Endothelial cell of umbilical vein (primary cell): ENCODE measurements around the gene PINK1.

Source experiments
- CTCF ChIP-seq, 2 donors: IDR thresholded peaks; 1 replicate in 1 of 2; 2 replicates in 1 of 2; pipeline ENCODE4 v1.5.1; 2011; ENCODE audit warnings: low read length in 2 of 2, mild to moderate bottlenecking in 2 of 2, moderate library complexity in 2 of 2, control low read depth in 1 of 2, inconsistent platforms in 1 of 2, low read depth in 1 of 2; ENCODE audit not compliant: insufficient read depth in 1 of 2; ENCODE audit errors: extremely low read depth in 1 of 2
- FOS ChIP-seq: IDR thresholded peaks from 2 replicates; pipeline ENCODE4 v1.6.1; 2011; ENCODE audit warnings: mild to moderate bottlenecking, low read length, moderate library complexity, borderline replicate concordance; ENCODE audit not compliant: insufficient read depth
- MAX ChIP-seq: IDR thresholded peaks from 2 replicates; pipeline ENCODE4 v1.6.1; 2011; ENCODE audit not compliant: insufficient read depth, insufficient read length
- MYC ChIP-seq: IDR thresholded peaks from one replicate; pipeline ENCODE4 v1.6.1; 2011; ENCODE audit warnings: mild to moderate bottlenecking, low read depth, low read length
- POLR2A ChIP-seq: IDR thresholded peaks from 2 replicates; pipeline ENCODE4 v1.6.1; 2012; ENCODE audit warnings: low read depth, mild to moderate bottlenecking, control low read depth, low read length
- POLR2AphosphoS5 ChIP-seq: IDR thresholded peaks from 2 replicates; pipeline ENCODE4 v1.6.1; 2012; ENCODE audit warnings: low read depth, mild to moderate bottlenecking, control low read depth, low read length, moderate library complexity; ENCODE audit not compliant: insufficient read depth

DNA sequence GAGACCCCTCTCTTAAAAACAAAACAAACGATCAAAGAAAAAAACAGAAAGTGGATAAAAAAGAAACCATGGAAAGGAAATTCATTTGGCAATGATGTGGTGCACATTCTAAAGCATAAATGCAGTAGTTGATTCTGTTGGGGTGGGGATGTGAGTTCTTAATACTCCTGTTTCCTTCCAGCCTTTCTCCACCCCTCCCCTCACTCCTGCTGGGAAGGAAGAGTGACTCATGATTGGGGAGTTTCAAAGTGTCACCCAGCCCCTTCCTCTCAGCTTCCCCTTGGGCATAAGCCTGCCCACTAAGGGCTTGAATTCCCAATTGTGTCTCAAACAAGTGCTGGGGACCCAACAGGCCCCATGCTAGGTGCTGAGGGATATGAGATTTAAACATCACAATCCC, 6.7 kb upstream of the PINK1 start:
- no peak for TF ChIP-seq CTCF (IDR thresholded peaks at IDR 0.05; ENCODE audit: extremely low read depth in 1 of 2, insufficient read depth in 1 of 2, low read depth in 1 of 2, low read length in 2 of 2)
- TF ChIP-seq FOS: no peak
- no peak for TF ChIP-seq POLR2A
- no peak for TF ChIP-seq MAX
- no peak for TF ChIP-seq POLR2AphosphoS5
- no peak for TF ChIP-seq MYC
